Fibroblast of peridontal ligament (primary cell): ENCODE data around the gene POLG2.
"Not testable (repeated sequence)": the region's sequence is repeated elsewhere in the genome, so short reads cannot be mapped to it uniquely, and the experiment has no call there.

Experiments
- DNase-seq: peaks from one replicate; pipeline ENCODE4 v3.0.0-alpha.2; 2010; ENCODE audit errors: extremely low read depth

The POLG2 gene

DNA sequence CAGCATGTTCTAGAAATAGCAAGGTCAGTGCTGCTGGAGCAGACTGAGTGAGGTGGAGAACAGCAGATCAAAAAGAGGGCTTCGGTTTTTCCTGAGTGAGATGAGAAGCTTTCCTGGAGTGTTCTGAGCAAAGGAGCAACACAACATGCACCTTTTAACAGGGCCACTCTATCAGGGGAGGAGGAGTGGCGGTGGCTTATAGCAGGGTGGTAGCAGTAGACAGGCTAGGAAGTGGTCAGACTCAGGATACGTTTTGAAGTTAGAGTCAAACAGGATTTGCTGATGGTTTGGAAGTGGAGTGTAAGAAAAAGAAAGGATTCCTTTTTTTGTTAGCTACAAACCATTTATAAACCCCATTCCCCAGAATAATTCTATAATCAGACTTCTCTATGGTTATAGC is 12.5 kb downstream of the POLG2 start:
- DNase-seq: no peak

DNA sequence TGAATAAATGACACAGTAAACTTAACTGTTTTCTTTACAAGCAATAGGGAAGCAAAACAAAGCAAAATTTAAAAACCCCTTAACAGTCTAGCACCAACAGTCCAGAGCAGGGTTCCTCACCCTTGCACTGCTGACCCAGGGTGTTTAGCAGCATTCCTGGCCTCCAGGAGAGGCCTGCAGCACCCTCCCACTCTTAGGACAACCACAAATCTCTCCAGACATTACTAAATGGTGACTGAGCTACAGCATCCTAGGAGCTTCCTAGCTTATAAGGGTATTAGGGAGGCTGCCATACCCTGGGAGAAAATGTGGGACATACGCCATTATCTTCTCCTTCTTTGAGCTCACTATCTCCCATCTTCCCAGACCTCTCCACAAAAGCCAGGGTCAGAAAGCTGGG is 15.9 kb downstream of the POLG2 start:
- no peak for DNase-seq

DNA sequence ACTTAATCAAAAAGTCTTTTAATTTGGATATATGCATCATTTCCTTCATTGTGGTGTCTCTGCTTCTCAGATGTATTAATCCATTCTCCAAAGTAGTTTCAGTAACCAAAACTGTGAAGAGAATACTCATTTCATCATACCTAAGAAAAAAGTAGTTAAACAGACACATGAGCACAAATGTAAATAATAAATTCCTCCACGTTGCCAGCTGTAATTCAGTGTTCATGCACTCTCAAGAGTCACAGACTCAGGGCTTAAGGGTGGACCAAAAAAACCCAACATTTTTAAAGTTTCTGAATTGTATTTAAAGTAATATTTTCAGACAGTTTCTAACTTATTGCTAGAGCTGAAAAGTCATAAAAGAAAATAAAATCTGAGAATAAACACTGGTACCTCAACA is 19.0 kb downstream of the POLG2 start:
- no peak for DNase-seq

DNA sequence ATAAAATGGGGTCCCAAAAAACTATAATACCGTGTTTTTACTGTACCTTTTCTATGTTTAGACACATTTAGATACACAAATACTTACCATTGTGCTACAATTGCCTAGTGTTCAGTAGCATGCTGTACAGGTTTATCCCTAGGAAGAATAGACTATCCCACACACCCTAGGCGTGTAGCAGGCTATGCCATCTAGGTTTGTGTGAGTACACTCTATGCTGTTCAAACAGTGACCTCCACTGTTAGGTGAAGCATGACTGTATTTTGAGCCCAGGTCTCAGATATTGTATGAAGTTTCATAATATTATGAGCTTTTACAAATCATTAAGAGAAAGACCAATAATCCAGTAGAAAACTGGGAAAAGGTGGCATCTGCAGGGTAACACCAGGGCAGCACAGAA is 24.3 kb downstream of the POLG2 start:
- no peak for DNase-seq

DNA sequence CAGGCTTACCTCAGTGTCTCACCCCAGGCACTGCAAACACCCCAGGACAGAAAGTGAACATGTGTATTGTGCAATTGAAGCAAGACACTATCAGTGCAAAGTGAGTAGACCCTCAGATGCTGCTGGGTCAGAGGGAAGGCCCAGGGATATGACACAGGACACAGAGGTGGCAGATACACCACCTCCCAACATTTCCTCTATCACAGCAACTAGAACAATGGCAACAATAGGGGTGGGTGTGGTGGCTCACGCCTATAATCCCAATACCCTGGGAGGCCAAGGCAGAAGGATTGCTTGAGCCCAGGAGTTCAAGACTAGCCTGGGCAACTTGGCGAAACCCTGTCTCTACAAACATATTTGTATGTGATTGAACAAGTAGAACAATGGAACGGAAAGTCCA is 25.4 kb downstream of the POLG2 start:
- DNase-seq: no peak

DNA sequence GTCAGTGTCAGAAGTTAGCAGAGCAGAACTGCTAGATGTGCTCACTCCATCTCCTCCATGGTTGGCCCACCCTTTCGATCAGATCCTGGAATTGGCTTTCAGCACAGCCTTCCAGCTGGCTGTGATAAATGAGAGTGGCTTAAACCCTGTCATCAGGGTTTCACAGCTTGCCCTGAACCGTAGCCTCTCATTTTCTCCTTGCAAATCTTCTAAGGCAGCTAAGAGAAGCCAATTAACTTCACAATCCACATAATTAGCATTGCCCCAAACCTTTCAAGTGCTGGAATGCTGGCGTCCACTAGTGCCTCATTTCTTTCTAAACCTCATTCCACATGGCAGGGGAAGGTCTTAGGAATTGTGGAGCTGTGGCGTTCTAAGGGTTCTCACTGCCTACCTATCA is 26.2 kb downstream of the POLG2 start:
- no peak for DNase-seq

DNA sequence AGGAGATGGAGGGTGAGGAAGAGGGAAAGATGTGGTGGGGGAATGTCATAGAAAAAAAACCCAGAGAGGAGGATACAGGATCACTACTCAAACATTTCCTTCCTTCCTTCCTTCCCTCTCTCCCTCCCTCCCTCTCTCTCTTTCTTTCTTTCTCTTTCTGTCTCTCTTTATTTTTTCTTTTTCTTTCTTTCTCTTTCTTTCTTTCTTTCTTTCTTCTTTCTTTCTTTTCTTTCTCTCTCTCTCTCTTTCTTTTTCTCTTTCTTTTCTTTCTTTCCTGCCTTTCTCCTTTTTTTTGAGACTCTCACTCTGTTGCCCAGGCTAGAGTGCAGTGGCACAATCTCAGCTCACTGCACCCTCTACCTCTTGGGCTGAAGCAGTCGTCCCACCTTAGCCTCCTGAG is 30.0 kb downstream of the POLG2 start:
- not testable (repeated sequence) for DNase-seq

DNA sequence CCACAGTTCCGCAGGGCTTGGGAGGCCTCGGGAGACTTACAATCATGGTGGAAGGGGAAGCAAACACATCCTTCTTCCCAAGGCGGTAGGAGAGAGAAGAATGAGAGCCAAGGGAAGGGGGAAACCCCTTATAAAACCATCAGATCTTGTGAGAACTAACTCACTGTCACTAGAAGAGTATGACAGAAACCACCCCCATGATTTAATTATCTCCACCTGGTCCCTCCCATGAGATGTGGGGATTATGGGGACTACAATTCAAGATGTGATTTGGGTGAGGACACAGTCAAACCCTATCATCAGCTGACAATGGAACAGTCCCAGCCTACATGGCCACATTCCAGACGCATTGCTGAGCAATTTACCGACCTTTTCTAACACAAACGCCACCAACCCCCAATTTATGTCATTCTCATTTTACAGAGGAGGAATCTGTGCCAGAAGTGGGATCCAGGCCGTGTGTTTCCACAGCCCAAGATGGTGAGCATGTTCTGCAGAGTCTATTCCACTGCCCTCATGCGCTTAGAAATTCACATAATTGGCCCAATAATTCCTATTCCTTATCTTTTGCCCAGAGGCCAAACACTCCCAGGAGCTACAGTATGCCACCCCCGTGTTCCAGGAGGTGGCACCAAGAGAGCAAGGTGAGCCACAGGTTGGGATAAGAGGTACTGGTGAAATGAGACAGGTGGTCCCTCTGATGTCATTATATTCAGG is 30.7 kb downstream of the POLG2 start:
- DNase-seq: no peak

DNA sequence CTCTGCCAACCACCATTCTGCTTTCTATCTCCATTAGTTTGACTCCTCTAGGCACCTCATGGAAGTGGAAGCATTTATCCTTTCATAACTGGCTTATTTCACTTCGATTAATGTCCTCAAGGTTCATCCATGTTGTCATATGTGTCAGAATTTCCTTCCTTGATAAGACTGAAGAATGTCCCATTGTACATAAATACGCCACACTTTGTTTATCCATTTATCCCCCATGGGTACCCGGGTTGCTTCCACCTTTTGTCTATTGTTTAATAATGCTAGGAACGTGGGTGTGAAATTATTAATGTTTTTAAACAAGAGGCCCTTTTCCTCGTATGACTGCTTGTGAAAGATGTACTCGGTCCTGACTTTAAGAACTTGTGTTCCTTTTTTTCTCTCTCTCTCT is 35.1 kb downstream of the POLG2 start:
- no peak for DNase-seq

DNA sequence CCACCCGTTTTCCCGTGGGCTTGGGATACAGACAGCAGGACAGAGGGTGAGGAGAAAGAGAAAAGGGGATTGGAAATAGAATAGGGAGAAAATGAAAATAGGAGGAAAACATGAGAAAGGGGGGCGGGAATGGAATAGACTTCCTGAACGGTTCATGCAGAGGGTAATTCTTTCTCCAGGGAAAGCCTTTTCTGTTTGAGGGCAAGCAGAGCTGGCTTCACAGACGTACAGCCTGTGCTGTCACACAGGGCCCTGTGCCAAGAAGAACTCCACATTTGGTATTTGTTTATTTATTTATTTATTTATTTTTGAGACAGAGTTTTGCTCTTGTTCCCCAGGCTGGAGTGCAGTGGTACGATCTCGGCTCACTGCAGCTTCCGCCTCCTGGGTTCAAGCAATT is 35.9 kb downstream of the POLG2 start:
- DNase-seq: no peak

DNA sequence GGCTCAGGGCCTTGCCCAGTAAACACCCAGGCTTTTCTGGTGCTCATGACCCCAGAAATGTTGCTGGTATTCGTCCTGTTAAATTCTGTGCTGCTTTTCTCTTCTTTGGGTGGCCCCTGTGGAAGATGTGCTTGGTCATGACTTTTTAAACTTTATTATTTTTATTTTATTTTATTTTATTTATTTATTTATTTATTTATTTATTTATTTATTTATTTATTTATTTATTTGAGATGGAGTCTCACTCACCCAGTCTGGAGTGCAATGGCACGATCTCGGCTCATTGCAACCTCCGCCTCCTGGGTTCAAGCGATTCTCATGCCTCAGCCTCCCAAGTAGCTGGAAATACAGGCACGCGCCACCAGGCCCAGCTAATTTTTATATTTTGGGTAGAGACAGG is 37.0 kb downstream of the POLG2 start:
- not testable (repeated sequence) for DNase-seq

DNA sequence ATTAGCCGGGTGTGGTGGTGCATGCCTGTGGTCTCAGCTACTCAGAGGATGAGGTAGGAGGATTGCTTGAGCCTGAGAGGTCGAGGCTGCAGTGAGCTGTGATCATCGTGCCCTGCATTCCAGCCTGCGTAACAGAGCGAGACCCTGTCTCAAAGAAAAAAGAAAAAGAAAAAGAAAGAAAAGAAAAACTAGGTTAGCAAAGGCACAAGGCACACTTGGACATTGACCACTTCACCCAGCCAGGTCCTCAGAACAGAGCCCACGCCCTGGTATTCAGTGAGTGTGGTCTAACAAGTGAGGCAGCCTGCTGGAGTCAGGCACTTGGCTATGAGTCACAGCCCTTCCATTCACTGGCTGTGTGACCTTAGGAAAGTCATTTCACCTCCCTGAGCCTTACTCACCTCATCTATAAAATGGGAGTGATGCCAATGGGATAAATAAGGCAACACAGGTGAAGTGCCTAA is 37.5 kb downstream of the POLG2 start:
- peak; percentile 47 for DNase-seq

DNA sequence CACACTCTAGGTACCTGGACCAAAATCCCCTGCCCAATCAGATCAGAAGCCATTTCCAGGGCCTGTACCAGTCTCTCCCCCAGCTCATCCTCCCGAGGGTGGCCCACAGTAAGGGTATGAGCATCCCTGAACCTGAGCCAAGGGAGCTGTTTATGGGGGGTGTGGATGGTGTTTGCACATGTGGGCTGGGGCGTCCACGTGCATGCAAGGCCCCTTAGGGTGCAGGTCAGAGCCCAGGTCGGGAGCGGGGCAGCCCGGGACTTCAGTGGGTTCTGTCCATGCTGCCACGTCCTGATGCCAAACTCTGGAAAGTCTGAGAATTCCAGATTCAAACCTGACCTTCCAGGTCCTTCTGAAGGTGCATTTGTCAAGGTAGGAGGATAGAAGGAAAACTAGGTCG is 38.1 kb downstream of the POLG2 start:
- no peak for DNase-seq

DNA sequence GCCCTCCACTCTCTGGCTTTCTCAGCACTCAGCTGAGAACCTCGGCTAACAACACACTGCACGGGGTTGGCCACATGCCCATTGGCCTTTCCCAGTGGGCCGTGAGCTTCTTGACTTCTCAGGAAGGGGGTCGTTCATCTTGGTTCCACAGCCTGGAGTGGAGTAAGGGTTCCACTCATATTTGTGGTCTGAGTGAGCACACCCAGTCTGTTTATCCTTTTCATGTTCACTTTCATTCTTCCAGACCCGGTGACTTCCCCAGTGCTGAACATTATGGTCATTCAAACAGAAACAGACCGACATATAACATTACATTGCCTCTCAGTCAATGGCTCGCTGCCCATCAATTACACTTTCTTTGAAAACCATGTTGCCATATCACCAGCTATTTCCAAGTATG is 39.7 kb downstream of the POLG2 start:
- peak; percentile 86 for DNase-seq

DNA sequence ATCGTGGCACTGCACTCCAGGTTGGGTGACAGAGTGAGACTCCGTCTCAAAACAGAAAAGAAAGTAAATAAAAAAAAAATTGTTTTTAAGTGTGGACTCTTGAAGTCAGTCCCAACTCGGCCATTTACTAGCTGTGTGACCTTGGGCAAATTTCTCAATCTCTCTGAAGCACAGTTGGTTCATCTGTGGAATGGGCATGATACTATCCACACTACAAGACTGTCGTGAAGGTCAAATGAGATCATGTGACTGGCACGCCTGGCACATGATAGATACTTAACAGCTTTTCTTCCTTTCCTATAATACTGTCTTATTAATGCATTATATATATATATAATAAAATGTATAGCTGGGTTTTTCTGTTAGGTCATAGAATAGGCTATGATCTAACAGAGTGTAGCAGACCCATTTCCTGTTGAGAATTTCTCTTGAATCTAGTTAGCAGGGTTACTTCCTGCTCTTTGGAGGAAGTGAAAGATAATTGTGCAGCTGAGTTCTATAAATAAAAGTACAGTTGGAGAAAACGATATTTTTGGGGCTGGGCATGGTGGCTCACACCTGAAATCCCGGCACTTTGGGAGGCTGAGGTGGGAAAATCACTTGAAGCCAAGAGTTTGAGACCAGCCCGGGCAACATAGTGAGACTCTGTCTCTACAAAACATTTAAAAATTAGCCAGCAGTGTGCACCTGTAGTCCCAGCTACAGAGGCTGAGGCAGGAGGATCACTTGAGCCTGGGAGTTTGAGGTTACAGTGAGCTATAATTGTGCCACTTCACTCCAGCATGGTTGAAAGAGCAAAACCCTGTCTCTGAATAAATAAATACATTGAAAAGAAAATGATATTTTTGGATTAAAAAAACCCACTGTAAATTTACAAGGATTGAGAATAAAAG is 40.6 kb downstream of the POLG2 start:
- DNase-seq: no peak

DNA sequence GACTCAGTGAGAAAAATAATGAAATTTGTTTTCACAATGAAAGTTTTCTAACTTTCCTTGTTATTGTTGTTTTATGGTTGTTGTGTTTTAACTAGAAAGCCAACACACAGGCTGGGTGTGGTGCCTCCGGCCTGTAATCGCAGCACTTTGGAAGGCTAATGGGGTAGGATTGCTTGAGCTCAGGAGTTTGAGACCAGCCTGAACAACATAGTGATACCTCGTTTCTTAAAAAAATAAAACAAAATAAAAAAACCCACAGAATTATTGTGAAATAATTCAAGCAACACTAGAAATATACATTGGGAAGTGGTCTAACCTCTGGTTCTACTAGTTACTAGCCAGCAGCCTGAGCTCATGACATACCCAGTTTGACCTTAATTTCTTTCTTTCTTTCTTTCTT is 47.3 kb downstream of the POLG2 start:
- peak; percentile 31 for DNase-seq

DNA sequence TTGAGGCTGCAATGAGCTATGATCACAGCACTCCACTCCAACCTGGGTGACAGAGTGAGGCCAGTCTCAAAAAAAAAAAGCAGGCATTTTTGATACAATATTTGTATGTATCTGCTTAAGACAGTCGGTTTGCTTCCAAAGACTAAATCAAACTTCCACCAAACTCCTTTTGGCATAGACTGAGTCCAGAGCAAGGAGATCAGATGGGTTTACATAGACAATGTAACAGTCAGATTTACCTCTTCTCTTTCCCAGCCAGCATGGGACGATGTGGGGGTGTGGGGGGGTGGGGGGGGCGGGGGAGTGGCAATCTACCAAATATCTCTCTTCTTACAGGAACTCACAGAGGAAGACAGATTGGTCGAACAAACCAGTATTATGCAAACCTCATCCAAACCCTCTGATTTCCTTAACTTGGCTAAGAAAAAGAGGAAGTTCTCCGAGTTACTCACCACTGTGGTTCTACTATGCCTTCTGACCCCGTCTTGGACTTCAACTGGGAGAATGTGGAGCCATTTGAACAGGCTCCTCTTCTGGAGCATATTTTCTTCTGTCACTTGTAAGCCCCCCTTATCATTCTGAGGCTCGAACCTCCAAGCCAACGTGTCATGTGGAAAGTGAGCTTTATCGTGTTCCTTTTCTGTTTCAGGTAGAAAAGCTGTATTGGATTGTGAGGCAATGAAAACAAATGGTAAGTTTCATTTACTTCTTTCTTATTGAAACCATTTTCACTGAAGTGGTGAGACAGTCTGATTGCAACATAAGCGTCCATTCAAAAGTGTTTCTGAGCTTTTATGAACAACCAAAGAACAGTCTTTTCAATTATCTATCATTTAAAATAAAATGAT is 48.0 kb downstream of the POLG2 start, which contains the start of gene MILR1:
MILR1 (plus strand) TSS at position 451 of the 848 bp plus-strand sequence; CDS start at position 505, 54 bp downstream.
- peak; percentile 94 for DNase-seq

DNA sequence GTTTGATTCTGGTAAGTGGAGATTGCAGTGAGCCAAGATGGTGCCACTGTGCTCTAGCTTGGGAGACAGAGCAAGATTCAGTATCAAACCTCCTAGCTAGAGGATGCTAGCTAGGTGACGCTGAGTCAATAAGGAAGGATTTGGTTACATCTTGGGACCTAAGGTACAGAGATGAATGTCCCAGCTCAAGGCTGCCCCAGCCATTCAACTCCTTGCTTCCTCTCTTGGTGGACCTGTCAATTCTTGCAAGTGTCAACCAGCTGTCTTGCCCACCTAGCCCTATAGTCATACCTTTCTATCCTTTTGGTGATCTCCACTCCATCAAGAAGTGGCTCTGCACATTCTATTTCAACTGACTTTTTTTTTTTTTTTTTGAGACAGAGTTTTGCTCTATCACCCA is 49.3 kb downstream of the POLG2 start:
- no peak for DNase-seq

DNA sequence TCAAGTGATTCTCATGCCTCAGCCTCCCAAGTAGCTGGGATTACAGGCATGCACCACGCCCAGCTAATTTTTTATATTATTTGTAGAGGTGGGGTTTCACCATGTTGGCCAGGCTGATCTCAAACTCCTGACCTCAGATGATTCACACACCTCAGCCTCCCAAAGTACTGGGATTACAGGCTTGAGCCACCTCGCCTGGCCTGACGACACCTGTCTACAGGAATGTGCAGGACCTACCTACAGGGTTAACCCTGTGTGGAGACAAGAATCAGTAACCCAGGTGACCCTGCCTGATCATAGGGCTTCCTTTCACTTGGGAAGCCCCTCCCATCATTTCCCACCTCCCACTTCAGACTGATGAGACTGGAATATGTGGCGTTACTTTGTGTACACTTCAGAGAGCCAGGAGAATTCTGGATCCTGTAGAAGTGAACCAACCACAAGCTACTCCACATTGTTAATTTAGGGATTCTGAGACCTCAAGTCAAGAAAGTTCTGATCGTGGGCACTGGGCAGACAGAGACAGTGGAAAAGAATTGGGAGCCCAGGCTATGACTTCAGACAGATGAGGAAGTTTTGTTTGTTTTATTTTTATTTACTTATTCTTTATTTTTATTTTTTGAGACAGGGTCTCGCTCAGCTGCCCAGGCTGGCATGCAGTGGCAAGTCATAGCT is 53.6 kb downstream of the POLG2 start:
- DNase-seq: no peak

DNA sequence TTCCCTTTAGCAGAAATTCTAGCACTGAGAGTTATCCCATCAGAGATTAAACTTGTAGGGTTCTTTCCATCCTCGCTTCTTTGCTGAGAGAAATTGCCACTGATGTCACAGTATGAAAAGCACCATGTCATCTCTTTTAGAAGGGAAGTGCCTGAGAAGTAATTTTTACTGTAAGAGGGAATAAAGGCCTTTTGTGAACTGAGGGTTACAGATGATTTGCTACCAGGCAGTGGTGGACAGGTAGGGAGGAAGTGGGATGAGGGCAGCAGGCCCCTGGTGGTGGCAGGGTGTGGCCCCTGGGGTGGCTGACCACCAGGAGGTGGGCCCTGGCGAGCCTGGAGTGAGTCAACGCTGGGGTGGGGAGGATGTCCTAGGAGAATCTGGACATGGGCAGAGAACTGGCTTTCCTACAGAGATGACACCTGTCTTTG is 54.3 kb downstream of the POLG2 start:
- no peak for DNase-seq

DNA sequence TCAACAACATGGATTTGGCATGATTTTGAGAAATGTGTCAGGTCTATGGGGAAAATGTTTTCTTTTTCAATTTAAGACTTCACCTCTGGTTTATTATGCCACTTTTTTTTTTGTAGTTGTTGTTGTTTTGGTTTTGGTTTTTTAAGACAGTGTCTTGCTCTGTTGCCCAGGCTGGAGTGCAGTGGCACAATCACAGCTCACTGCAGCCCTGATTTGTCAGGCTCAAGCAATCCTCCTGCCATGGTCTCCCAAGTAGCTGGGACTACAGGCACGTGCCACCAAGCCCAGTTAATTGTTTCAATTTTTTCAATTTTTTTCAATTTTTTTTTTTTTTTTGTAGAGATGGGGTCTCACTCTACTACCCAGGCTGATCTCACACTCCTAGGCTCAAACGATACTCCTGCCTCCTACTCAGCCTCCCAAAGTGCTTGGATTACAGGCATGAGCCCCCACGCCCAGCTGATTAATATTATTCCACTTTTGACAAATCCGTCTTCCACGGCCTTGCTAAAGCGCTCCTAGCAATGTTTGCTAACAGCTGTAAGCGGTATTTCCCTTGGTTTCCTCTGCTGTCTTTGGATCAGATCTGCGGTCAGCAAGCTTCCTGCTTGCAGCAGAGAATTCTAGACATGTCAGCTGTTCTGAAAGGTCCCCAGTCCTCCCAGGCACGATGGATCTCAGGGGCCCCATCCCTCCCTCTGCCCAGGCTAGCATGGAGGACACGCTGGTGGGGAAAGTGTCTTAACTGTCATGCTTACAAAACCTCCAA is 54.9 kb downstream of the POLG2 start:
- DNase-seq: peak; percentile 42
